HepG2 (cell line): ENCODE results near the gene PACS2. TPM values are rescaled to one million over a fixed set of nuclear protein-coding genes. Genes with fewer than 3 reads are reported as not detected.

Experiments used
- BORCS8-MEF2B ChIP-seq: sonication (generic); formaldehyde crosslinking; IDR thresholded peaks from 2 replicates; pipeline ENCODE4 v1.8.0; 2022; ENCODE audit warnings: mild to moderate bottlenecking, missing genetic modification reagents
- CBX5 ChIP-seq: sonication (generic); formaldehyde crosslinking; IDR thresholded peaks from 2 replicates; pipeline ENCODE4 v1.4.0; 2020; ENCODE audit warnings: missing genetic modification reagents, borderline replicate concordance
- GABPA ChIP-seq, 2 experiments: IDR thresholded peaks; 2 replicates each; pipeline ENCODE4 v1.6.1; 2011 to 2016; ENCODE audit warnings: low read depth in 2 of 2, low read length in 1 of 2, missing biosample characterization in 1 of 2, missing genetic modification characterization in 1 of 2
- GABPB1 ChIP-seq: IDR thresholded peaks from 2 replicates; pipeline ENCODE4 v1.6.1; 2016; ENCODE audit warnings: mild to moderate bottlenecking, missing genetic modification reagents, moderate library complexity, missing compliant biosample characterization
- HNRNPK ChIP-seq: fragments of 200-400 bp; formaldehyde crosslinking; IDR thresholded peaks from 2 replicates; pipeline ENCODE4 v1.6.1; 2018; ENCODE audit warnings: low read length, low read depth, moderate library complexity, mild to moderate bottlenecking; ENCODE audit not compliant: poor library complexity, severe bottlenecking
- KDM1A ChIP-seq: IDR thresholded peaks from 2 replicates; pipeline ENCODE4 v1.6.1; 2016; ENCODE audit warnings: missing compliant biosample characterization
- KDM5B ChIP-seq: sonication (generic); formaldehyde crosslinking; IDR thresholded peaks from 2 replicates; pipeline ENCODE4 v1.4.0; 2020; ENCODE audit warnings: missing genetic modification reagents, mild to moderate bottlenecking, borderline replicate concordance
- KLF13 ChIP-seq: sonication (generic); formaldehyde crosslinking; IDR thresholded peaks from 2 replicates; pipeline ENCODE4 v1.4.0; 2020; ENCODE audit warnings: mild to moderate bottlenecking, missing genetic modification reagents
- MIER2 ChIP-seq: IDR thresholded peaks from 2 replicates; pipeline ENCODE4 v1.6.1; 2016; ENCODE audit warnings: missing biosample characterization, missing genetic modification reagents
- MTA1 ChIP-seq: sonication (generic); formaldehyde crosslinking; IDR thresholded peaks from 2 replicates; pipeline ENCODE4 v1.4.0; 2020; ENCODE audit warnings: missing genetic modification reagents, mild to moderate bottlenecking, borderline replicate concordance
- PRPF4 ChIP-seq: fragments of 200-400 bp; formaldehyde crosslinking; IDR thresholded peaks from 2 replicates; pipeline ENCODE4 v1.6.1; 2016; ENCODE audit warnings: low read length, low read depth; ENCODE audit not compliant: poor library complexity, severe bottlenecking
- PTBP1 ChIP-seq: fragments of 200-400 bp; formaldehyde crosslinking; IDR thresholded peaks from 2 replicates; pipeline ENCODE4 v1.6.1; 2018; ENCODE audit warnings: low read length, low read depth; ENCODE audit not compliant: poor library complexity, severe bottlenecking
- RBFOX2 ChIP-seq: fragments of 200-400 bp; formaldehyde crosslinking; IDR thresholded peaks from 2 replicates; pipeline ENCODE4 v1.6.1; 2017; ENCODE audit warnings: low read depth, mild to moderate bottlenecking, low read length
- TEAD2 ChIP-seq: sonication (generic); formaldehyde crosslinking; IDR thresholded peaks from 2 replicates; pipeline ENCODE4 v1.9.0; 2021; ENCODE audit warnings: missing genetic modification reagents
- U2AF1 ChIP-seq: fragments of 200-400 bp; formaldehyde crosslinking; optimal IDR thresholded peaks from 2 replicates; pipeline ENCODE3; 2017; ENCODE audit warnings: mild to moderate bottlenecking, low read depth, low read length
- ZBTB7A ChIP-seq: sonication (generic); formaldehyde crosslinking; IDR thresholded peaks from 2 replicates; pipeline ENCODE4 v1.8.0; 2022; ENCODE audit warnings: mild to moderate bottlenecking, missing genetic modification reagents
- ZFAT ChIP-seq: sonication (generic); formaldehyde crosslinking; conservative IDR thresholded peaks from 2 replicates; pipeline ENCODE4 v1.8.1; 2023; ENCODE audit warnings: missing genetic modification reagents, inconsistent platforms
- ZNF124 ChIP-seq: sonication (generic); formaldehyde crosslinking; IDR thresholded peaks from 2 replicates; pipeline ENCODE4 v1.4.0; 2020; ENCODE audit warnings: missing genetic modification reagents
- ZNF251 ChIP-seq: sonication (generic); formaldehyde crosslinking; IDR thresholded peaks from 2 replicates; pipeline ENCODE4 v1.9.0; 2021; ENCODE audit warnings: mild to moderate bottlenecking, missing genetic modification reagents
- ZNF260 ChIP-seq: sonication (generic); formaldehyde crosslinking; IDR thresholded peaks from 2 replicates; pipeline ENCODE4 v1.4.0; 2020; ENCODE audit warnings: missing genetic modification reagents, low read depth, mild to moderate bottlenecking, borderline replicate concordance
- ZNF550 ChIP-seq: sonication (generic); formaldehyde crosslinking; IDR thresholded peaks from 2 replicates; pipeline ENCODE4 v1.4.0; 2020; ENCODE audit warnings: mild to moderate bottlenecking, missing genetic modification reagents, borderline replicate concordance
- ZNF713 ChIP-seq: sonication (generic); formaldehyde crosslinking; IDR thresholded peaks from 2 replicates; pipeline ENCODE4 v1.4.0; 2020; ENCODE audit warnings: mild to moderate bottlenecking, missing genetic modification reagents
- ZNF75D ChIP-seq: sonication (generic); formaldehyde crosslinking; IDR thresholded peaks from 2 replicates; pipeline ENCODE4 v1.8.1; 2023; ENCODE audit warnings: missing genetic modification reagents, mild to moderate bottlenecking, borderline replicate concordance
- ZNF777 ChIP-seq: sonication (generic); formaldehyde crosslinking; IDR thresholded peaks from 2 replicates; pipeline ENCODE4 v1.4.0; 2020; ENCODE audit warnings: missing genetic modification reagents
- ZNF781 ChIP-seq: sonication (generic); formaldehyde crosslinking; IDR thresholded peaks from 2 replicates; pipeline ENCODE4 v1.5.1; 2020; ENCODE audit warnings: borderline replicate concordance, mild to moderate bottlenecking, missing genetic modification reagents; ENCODE audit errors: not compliant biosample characterization
- polyA plus RNA-seq, 8 experiments: library from polyadenylated mRNA; depleted of rRNA in 3 of 8; stranded (reverse) in 7 of 8; unstranded in 1 of 8; fragments of >200 nt; fragmentation: Illumina TruSeq in 4 of 8; extraction: Trizol in 4 of 8; gene quantifications; 2 replicates each; pipeline versions ENCODE4 v1.2.1 to v1.2.3, GENCODE V29; 2011 to 2016; ENCODE audit warnings: low read depth in 4 of 8, missing spikeins in 1 of 8, mixed read lengths in 1 of 8; ENCODE audit not compliant: insufficient read depth in 1 of 8
- total RNA-seq, 5 experiments: library from RNA; depleted of rRNA; stranded (reverse); fragments of >200 nt; fragmentation: Illumina TruSeq; extraction: Trizol; gene quantifications; 2 replicates each; pipeline ENCODE4 v1.2.3, GENCODE V29; 2016; ENCODE audit warnings: low read depth in 1 of 5
- TF ChIP-seq, protein P1 (sequence below): sonication (generic); formaldehyde crosslinking; IDR thresholded peaks from 2 replicates; pipeline ENCODE4 v1.8.0; 2022; ENCODE audit warnings: mild to moderate bottlenecking, missing genetic modification reagents, moderate library complexity
- TF ChIP-seq, protein P2 (sequence below): sonication (generic); formaldehyde crosslinking; IDR thresholded peaks from 2 replicates; pipeline ENCODE4 v1.4.0; 2020; ENCODE audit warnings: missing genetic modification reagents

Gene PACS2
- total and polyA plus RNA-seq, 2 of the 13 experiments (the other 11 are each of a cell fraction or from before 2014, with no cell fraction given): 23.6 to 27.6 TPM

DNA sequence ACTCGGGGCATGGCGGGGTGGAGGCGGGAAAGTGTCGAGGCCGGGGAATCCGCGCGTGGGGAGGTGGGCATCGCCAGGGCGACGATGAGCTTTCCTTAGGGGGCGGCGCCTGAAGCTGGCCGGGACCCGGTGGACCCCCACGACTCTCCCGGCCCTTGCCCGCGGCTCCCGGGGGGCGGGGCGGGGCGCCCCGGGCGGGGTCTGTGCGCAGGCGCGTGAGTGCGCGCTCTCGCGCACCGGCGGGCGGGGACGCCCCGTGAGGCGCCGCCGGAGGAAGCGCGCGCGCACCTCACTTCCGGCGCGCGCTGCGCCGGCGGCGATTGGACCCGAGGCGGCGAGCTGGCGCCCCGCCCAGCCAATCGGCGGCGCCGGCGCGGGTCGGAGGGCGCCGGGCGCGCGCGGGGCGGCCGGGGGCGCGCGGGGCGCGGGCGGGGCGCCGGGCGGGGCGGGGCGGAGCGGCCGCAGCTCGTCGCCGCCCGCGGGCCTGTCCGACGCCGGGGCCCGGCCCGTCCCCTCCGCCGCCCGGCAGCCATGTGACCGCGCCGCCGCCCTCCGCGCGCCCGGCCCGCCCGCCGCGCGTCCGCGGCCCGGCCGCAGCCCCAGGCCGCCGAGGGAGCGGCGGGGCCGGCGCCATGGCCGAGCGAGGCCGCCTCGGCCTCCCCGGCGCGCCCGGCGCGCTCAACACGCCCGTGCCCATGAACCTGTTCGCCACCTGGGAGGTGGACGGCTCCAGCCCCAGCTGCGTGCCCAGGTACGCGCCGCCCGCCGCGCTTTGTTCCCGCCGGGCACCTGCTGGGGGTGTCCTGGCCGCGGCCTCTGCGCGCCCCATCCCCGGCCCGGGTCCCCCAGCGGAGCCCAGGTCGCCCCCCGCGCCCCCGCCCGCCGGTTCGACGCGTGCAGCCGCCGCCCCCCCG lies at the start of gene PACS2 (continued):
- TF ChIP-seq ZNF550 (CRISPR knock-in tag) (no peak), PRPF4 (no peak), ZNF260 (CRISPR knock-in tag) (no peak), ZNF713 (no peak), TEAD2 (no peak), RBFOX2 (peak; percentile 39; the same call in 1 of the 2 replicates), HNRNPK (peak; percentile 55), GABPA (IDR thresholded peaks at IDR 0.05; ENCODE audit: low read depth, low read length) (peak; percentile 70), GABPA (CRISPR knock-in tag; IDR thresholded peaks at IDR 0.05; ENCODE audit: low read depth) (no peak), KDM5B (CRISPR knock-in tag) (peak; percentile 51; the same call in 1 of the 2 replicates), GABPB1 (peak; percentile 70), KDM1A (CRISPR knock-in tag) (no peak), PTBP1 (no peak), ZFAT (CRISPR knock-in tag) (no peak), ZNF124 (CRISPR knock-in tag) (no peak), ZNF777 (CRISPR knock-in tag) (peak; percentile 29; the same call in 1 of the 2 replicates), KLF13 (CRISPR knock-in tag) (no peak), ZNF251 (CRISPR knock-in tag) (no peak), ZBTB7A (CRISPR knock-in tag) (no peak), ZNF75D (CRISPR knock-in tag) (no peak), ZNF781 (CRISPR knock-in tag) (no peak), MTA1 (CRISPR knock-in tag) (no peak), BORCS8-MEF2B (no peak), U2AF1 (no peak), MIER2 (CRISPR knock-in tag) (no peak), CBX5 (CRISPR knock-in tag) (no peak)
- TF ChIP-seq, protein P1, sequence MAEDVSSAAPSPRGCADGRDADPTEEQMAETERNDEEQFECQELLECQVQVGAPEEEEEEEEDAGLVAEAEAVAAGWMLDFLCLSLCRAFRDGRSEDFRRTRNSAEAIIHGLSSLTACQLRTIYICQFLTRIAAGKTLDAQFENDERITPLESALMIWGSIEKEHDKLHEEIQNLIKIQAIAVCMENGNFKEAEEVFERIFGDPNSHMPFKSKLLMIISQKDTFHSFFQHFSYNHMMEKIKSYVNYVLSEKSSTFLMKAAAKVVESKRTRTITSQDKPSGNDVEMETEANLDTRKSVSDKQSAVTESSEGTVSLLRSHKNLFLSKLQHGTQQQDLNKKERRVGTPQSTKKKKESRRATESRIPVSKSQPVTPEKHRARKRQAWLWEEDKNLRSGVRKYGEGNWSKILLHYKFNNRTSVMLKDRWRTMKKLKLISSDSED (CRISPR knock-in tag): no peak
- TF ChIP-seq, protein P2, sequence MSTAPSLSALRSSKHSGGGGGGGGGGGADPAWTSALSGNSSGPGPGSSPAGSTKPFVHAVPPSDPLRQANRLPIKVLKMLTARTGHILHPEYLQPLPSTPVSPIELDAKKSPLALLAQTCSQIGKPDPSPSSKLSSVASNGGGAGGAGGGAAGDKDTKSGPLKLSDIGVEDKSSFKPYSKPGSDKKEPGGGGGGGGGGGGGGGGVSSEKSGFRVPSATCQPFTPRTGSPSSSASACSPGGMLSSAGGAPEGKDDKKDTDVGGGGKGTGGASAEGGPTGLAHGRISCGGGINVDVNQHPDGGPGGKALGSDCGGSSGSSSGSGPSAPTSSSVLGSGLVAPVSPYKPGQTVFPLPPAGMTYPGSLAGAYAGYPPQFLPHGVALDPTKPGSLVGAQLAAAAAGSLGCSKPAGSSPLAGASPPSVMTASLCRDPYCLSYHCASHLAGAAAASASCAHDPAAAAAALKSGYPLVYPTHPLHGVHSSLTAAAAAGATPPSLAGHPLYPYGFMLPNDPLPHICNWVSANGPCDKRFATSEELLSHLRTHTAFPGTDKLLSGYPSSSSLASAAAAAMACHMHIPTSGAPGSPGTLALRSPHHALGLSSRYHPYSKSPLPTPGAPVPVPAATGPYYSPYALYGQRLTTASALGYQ (CRISPR knock-in tag): no peak
